Renal cortex interstitium (tissue), 11 donors: ENCODE measurements around the gene TIAM1. TPM values are rescaled to one million over a fixed set of nuclear protein-coding genes. Genes with fewer than 3 reads are reported as not detected.
"Not testable (repeated sequence)": the region's sequence is repeated elsewhere in the genome, so short reads cannot be mapped to it uniquely, and the experiment has no call there.

ENCODE experiments used
- DNase-seq, 11 donors: peaks; one replicate each; pipeline ENCODE4 v3.0.0-alpha.2; 2013; ENCODE audit warnings: low read depth in 9 of 11, low spot score in 4 of 11; ENCODE audit errors: extremely low read depth in 1 of 11
- polyA plus RNA-seq, 3 donors: library from polyadenylated mRNA; unstranded; fragments of 120-200 nt; gene quantifications; one replicate each; pipeline ENCODE4 v1.2.1, GENCODE V29; 2013; ENCODE audit not compliant: insufficient read length in 3 of 3

Gene TIAM1
- polyA plus RNA-seq, 3 donors: 13.5 to 15.9 (median 14.3) TPM

DNA sequence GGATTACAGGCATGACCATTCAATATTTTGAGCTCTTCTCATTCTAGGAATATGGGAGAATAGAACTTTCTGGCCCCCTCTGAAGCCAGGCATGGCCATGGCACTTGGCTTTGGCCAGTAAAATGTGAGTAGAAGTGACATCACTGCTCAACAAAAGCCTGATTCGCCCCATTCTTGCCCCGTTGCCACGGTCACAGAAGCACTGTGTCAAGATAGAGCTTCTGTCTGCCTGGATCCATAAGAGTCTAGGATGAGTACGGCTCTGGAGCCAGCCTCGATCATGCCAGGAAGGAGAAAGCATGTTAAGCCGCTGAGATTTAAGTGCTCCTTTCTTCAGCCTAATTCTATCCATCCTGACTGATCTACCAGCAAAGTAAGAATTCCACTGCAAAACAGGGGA lies 113.1 kb downstream of the TIAM1 start:
- no peak for DNase-seq

- DNase-seq: not testable (repeated sequence)
Observed at GRCh38 chr21:31228723-31229122, 115.3 kb downstream of the TIAM1 start.

DNA sequence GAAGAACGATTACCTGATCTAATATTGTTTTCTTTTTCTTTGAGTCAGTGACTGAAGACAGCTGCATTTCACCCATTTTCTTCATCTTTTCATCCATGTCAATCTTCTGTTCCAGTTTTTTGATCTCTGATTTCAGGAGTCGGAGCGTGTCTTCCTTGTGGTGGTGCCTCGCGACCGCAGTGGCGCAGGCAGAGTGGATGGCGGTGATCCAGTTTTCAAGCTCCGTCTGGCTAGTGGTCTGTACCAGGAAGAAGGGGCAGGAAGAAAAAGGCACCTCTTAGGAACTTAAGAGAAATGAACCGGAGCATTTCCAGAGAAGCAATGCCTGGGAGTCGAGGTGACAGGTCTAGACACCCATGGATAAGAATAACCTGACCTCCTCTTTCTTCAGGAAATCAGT lies 118.3 kb downstream of the TIAM1 start:
- DNase-seq: no peak

GRCh38 chr21:31222142-31222541 lies 121.9 kb downstream of the TIAM1 start:
- no peak for DNase-seq

- DNase-seq: peak in 3 of 11 donors; percentile 18 to 36 (median 26)
Observed at GRCh38 chr21:31221043-31221442, 123.0 kb downstream of the TIAM1 start.

- no peak for DNase-seq
Observed at GRCh38 chr21:31220575-31220974, 123.5 kb downstream of the TIAM1 start.

DNA sequence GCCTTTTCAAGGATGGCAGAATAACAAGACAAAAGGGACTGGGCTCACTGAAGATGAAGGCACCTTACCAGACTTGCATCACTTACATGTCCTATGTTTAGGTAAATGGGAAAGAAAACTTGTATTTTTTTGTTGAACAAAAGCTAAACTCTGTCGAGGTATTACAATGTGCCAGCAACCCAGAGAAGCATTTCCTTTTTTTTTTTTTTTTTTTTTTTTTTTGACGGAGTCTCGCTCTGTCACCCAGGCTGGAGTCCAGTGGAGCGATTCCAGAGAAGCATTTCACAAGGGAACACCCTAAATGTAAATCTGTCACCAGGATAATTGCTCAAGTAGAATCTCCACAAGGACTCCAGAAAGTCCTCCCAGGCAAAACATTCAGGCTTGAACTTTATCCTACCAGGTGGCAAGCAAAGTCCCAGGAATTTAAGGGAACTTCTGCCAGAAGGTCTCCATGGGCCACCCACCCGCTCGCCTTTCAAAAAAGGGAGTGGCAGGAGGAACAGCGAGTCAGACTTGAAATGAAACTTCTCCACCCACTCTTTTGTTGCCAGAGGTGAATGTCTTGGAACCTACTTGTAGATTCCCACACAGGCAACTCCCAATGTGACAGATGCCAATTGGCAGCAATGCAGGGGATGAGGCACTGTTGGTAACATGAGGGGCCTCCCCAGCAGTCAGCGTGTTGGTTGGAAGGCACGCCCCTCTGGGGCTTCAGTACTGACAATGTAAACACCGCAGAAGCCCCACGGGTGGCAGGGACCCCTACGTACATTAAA lies 125.0 kb downstream of the TIAM1 start:
- DNase-seq: peak in 10 of 11 donors; percentile 17 to 65 (median 40)

GRCh38 chr21:31216206-31216605 lies 127.9 kb downstream of the TIAM1 start:
- no peak for DNase-seq

DNA sequence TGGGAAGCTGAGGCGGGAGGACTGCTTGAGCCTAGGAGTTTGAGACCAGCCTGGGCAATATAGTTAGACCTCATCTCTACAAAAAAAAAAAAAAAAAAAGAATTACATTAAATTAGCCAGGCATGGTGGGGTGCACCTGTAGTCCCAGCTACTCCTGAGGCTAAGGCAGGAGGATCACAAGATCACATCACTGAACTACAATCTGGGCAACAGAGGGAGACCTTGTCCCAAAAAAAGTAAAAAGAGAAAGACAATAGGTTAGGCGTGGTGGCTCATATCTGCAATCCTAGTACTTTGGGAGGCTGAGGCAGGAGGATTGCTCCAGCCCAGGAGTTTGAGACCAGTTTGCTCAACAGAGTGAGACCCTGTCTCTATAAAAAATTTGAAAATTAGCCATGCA lies 130.3 kb downstream of the TIAM1 start:
- DNase-seq: no peak

- DNase-seq: no peak
Observed at GRCh38 chr21:31211836-31212235, 132.2 kb downstream of the TIAM1 start.

- no peak for DNase-seq
Observed at GRCh38 chr21:31205412-31205811, 138.6 kb downstream of the TIAM1 start.

GRCh38 chr21:31204801-31205200 lies 139.3 kb downstream of the TIAM1 start:
- DNase-seq: no peak

DNA sequence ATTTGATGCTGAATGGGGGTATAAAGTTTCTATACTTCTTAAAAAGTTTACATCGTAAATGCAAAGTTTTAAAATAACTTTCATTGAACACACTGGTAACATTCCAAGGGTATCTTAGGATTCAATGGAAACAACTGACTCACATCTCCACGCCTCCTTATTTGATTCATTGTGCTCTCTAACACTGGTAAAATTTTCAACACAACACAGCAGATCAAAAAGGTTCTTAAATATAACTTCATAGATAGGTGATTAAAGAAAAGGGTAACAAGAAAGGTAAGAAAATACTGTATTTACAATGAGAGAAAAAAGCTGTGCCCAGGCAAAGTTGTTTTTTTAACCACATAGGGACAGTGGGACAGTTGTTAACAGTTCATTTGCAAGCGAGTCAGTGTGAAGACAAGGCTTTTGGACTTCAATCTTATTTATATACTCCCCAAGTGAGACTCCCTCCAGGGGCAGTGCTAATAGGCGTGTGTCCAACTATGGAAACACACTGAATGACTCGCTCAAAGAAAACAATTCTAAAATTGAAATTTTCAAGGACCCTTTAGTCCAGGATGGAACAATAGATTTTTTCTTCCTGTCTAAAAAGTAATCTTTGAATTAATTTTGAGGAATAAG lies 140.5 kb downstream of the TIAM1 start:
- no peak for DNase-seq

- DNase-seq: no peak
Observed at GRCh38 chr21:31201548-31201947, 142.5 kb downstream of the TIAM1 start.

DNA sequence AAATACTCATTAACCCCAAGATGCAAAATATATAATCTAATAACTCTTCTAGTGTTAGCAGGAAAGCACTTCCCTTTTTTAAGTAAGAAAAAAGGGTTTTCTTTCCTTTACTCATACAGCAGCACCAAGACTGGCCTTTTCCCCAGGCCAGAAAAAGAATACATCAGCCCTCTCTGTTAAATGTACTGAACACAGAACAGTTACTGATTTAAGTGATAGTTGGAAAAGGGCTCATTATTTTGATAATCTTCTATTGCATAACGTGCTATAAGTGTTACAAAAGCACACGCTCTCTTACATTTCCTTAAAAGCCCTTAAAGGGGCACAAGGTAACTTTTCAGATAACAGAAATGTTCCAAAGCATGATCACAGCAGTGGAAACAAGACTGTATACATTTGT lies 142.9 kb downstream of the TIAM1 start:
- no peak for DNase-seq

DNA sequence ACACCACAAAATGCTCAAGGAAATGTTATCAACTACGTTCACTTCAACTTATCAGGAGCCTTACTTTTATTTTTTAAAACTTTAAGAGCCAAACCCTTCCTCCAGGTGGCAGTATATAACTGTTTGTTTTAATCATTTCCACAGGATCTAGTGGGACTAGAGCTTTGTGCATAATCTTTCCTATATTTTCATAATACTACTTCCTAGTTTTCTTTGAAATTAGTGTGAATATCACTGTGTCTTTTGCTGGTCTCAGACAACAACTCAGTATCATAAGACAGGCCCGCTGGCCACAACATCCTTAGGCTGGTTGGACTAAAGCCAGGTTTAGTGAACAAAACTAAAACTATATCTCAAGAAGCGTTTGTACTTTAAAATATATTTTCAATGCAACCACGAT lies 145.5 kb downstream of the TIAM1 start:
- DNase-seq: peak in 3 of 11 donors; percentile 32 to 62 (median 39)

DNA sequence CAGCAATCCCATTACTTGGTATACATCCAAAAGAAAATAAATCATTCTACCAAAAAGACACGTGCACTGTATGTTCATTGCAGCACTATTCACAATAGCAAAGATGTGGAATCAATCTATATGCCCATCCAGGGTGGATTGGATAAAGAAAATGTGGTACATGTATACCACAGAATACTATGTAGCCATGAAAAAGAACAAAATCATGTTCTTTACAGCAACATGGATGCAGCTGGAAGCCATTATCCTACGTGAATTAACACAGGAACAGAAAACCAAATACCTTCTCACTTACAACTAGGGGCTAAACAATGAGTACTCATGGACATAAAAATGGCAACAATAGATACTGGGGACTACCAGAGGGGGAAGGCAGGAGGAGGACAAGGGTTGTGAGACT lies 147.3 kb downstream of the TIAM1 start:
- DNase-seq: no peak

- DNase-seq: no peak
Observed at GRCh38 chr21:31195334-31196015, 148.6 kb downstream of the TIAM1 start.

- DNase-seq: no peak
Observed at GRCh38 chr21:31194510-31195293, 149.4 kb downstream of the TIAM1 start.
